HG02798 (cell line): ENCODE data around the gene LLGL2.
"Not testable (repeated sequence)": the region's sequence is repeated elsewhere in the genome, so short reads cannot be mapped to it uniquely, and the experiment has no call there.

Experiments
- ATAC-seq: cut with Tn5 transposase; IDR thresholded peaks from one replicate; pipeline ENCODE4 v1.9.1; 2021; ENCODE audit warnings: mild to moderate bottlenecking; ENCODE audit not compliant: unreplicated experiment, poor library complexity

Gene LLGL2

DNA sequence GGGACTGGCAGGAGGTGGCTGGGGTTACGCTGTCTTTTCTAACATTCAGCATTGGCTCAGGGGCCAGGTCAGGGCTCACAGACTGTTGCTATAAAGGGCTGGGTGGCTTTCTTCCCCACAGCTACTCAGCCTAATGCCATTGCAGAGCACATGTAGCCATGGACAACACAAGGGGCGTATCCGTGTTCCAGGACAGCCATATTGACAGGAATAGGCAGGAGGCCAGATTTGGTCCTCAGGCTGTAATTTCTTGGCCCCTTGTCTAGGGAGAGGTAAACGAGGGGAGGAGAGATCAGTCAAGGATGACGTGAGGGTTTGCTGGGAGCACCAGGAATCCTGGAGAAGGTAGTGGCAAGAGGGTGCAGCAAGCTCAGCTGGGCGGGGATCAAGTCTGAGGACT is 40.9 kb downstream of the LLGL2 start:
- ATAC-seq: no peak

DNA sequence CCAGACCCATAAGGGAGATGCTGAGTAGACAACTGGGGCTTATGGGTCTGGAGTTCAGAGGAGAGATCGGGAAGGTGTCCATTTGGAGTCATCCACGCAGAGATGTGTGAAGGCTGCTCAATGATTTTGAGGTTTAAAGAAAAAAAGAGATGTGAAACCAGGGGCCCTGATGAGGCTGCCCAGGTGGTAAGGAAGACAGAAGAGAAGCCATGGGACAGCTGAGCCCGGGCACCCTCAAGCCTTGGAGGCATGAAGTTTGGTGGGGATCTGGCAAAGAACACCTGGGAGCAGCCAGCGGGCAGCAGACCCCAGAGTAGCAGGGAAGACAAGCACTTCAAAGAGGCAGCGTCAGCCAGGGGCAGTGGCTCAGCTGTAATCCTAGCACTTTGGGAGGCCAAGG is 41.3 kb downstream of the LLGL2 start:
- no peak for ATAC-seq

DNA sequence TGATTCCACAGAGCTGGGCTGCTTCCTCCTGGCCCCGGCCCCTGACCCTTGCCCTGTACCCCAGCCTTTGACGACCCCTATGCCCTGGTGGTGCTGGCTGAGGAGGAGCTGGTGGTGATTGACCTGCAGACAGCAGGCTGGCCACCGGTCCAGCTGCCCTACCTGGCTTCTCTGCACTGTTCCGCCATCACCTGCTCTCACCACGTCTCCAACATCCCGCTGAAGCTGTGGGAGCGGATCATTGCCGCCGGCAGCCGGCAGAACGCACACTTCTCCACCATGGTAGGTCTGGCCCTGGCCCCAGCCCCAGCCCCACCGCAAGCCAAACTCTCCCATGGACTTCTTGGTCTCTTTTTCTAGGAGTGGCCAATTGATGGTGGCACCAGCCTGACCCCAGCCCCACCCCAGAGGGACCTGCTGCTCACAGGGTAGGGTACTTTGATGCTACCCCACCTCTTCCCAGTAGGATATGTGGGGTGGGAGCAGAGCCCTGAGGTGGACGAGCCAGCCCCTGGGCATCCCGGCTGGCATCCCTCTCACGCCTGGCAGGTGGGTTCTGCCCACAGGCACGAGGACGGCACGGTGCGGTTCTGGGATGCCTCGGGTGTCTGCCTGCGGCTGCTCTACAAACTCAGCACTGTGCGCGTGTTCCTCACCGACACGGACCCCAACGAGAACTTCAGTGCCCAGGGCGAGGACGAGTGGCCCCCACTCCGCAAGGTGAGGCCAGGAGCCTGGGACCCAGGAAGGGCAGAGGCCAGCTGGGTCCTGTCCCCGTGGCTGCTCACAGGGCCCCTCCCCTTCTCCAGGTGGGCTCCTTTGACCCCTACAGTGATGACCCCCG is 43.1 kb downstream of the LLGL2 start:
- no peak for ATAC-seq

DNA sequence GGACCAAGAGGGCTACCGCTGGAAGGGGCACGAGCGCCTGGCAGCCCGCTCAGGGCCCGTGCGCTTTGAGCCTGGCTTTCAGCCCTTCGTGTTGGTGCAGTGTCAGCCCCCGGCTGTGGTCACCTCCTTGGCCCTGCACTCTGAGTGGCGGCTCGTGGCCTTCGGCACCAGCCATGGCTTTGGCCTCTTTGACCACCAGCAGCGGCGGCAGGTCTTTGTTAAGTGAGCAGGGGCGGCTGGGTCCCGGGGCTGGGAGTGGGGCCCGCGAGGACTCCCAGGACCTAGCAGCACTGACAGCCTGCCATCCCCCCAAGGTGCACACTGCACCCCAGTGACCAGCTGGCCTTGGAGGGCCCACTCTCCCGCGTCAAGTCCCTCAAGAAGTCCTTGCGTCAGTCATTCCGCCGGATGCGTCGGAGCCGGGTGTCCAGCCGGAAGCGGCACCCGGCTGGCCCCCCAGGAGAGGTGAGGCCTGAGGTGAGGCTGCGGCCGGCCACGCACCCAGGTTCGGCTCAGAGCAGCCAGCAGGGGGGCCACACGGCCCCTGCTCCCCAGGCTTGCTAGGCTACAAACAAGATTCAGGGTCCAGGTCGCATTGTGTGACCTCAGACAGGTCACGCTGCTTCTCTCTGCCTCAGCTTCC is 44.7 kb downstream of the LLGL2 start:
- no peak for ATAC-seq

DNA sequence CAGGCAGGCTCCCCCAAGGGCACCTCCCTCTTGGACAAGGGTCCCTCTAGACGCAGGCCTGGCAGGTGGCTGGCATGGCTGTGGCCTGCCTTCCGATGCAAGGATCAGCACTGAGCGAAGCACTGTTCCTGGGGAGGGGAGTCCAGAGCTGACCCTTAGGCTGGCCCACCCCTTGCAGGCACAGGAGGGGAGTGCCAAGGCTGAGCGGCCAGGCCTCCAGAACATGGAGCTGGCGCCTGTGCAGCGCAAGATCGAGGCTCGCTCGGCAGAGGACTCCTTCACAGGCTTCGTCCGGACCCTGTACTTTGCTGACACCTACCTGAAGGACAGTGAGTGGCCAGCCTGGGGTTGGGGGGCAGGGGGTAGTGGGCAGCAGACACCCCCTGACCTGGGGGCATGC is 45.3 kb downstream of the LLGL2 start:
- ATAC-seq: no peak

DNA sequence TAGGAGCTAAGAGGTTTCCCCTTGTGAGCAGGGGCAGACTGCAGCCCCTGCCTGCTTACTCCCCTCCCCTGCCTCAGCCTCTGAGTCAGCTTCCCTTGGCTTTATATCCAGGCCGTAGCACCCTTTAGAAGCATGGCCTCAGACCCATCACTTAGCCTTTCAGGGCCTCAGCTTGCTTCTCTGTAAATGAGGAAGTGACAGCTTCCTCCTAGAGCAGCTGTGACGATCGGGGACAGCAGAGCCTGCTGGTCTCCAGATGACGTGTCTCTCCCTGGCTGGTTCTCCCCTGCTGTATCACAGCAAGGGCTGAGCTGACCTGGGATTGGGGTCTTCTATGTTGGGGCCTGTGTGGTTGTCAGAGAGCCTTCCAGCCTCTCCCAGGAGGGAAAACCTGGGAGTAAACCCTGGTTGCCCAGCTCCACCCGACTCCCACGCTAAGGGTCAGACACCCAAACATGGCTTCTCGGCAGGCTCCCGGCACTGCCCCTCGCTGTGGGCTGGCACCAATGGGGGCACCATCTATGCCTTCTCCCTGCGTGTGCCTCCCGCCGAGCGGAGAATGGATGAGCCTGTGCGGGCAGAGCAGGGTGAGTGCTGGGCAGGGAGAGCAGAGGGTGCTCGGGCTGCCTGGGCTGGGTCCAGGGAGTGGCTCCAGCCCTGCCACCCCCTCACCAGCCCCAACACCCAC is 45.8 kb downstream of the LLGL2 start:
- ATAC-seq: no peak

DNA sequence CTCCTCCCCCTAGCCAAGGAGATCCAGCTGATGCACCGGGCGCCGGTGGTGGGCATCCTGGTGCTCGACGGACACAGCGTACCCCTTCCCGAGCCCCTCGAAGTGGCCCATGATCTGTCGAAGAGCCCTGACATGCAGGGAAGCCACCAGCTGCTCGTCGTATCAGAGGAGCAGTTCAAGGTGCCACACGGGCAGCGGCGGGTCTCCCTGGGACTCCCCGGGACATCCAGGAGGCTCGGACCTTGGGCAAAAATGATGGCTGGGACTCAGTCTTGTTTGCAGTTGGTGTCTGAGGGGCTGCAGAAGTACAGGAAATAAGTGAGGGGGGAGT is 46.4 kb downstream of the LLGL2 start:
- ATAC-seq: no peak

DNA sequence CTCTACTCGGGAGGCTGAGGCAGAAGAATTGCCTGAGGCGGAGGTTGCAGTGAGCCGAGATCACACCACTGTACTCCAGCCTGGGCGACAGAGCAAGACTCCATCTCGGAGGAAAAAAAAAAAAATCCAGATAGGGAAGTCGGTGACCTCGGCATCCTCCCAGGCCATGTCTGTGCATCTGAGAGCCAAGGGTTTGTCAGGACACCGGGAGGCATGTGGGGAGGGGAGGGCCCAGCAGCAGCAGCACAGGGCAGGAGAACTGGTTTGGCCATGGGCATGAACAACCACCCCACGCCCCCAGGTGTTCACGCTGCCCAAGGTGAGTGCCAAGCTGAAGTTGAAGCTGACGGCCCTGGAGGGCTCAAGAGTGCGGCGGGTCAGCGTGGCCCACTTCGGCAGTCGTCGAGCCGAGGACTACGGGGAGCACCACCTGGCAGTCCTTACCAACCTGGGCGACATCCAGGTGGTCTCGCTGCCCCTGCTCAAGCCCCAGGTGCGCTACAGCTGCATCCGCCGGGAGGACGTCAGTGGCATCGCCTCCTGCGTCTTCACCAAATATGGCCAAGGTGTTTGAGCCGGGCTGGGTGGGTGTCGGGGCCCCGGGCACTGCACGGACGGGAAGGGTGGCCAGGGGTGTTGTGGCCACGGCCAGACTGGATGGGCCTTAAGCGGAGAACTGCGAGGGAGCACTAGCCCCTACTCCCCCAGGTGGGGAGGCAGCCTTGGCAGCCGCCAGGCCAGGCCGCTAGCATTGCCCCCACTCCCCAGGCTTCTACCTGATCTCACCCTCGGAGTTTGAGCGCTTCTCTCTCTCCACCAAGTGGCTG is 47.4 kb downstream of the LLGL2 start:
- ATAC-seq: no peak

DNA sequence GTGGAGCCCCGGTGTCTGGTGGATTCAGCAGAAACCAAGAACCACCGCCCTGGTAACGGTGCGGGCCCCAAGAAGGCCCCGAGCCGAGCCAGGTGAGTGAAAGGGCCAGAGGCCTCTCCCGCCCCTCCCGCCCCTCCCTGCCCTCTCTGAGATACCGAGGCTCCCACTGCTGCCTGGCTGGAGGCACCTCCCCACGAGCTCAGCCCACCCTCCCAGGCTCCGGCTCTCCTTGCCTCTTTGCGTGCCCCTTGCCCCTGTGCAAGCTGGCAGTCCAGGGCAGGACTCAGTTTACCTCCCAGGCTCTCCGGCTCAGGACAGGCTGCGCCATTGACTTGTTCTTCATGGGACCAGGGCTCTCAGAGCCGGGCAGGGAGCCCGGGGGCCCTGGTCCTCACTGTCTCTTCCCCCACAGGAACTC is 48.1 kb downstream of the LLGL2 start:
- ATAC-seq: no peak

DNA sequence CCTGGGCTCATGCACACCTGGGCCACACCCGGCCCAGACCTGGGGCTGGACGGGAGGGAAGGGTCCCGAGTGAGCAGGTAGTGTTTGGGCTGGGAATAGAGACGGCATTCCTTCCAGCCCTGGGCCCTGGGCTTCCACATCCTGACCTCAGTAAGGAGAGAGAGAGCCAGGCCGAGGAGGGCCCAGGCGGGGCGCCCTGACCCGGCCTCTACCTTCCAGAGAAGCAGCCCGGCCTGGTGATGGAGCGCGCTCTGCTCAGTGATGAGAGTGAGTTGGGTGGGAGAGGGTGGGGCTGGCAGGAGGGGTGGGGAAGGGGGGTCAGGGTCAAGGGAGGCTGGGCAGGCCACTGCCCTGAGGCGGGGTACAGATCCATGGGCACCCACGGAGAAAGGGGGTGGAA is 48.5 kb downstream of the LLGL2 start:
- no peak for ATAC-seq

DNA sequence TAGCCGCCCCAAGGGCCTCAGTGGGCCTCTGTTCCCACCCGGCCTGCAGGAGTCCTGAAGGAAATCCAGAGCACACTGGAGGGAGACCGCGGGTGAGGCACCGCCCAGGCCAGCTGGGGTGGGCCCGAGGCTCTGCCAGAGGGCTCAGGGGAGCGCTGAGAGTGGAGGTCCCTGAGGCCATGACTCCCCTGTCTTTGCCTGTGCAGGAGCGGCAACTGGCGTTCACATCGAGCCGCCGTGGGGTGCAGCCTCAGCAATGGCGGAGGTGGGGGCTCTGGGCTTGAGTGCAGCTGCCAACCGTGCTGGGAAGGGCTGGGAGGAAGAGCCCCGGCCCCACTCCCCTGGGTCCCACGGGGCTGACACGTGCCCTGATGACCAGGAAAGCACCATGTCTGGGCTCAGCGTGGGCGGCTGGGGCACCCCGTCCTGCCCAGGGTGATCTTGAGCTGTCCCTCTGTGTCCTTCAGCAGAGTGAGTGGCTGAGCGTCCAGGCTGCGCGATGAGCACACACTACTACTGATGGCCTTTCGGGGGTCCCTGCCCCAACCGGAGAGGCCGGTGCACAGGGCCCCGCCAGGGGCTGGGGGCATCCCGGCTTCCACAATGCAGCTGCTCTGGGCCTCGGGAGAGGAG is 49.0 kb downstream of the LLGL2 start:
- ATAC-seq: no peak

DNA sequence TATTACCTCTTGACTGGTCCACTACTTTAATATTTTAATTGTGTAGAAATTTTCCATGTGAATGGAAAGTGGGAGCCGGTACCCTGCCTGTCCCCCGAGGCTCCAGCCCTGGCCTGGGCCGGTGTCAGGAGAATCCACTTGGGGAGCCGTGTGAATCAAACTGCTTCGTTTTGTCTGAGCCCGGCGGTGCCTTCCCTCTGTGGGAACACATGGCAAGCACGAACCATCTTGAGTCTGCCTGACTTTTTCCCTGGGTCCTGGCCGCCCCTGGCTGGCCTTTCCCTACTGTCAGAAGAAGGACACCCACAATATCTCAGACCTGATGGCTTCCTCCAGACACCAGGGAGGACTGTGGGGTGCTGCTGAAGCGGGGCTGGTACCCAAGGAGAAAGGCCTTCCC is 49.7 kb downstream of the LLGL2 start:
- ATAC-seq: no peak

DNA sequence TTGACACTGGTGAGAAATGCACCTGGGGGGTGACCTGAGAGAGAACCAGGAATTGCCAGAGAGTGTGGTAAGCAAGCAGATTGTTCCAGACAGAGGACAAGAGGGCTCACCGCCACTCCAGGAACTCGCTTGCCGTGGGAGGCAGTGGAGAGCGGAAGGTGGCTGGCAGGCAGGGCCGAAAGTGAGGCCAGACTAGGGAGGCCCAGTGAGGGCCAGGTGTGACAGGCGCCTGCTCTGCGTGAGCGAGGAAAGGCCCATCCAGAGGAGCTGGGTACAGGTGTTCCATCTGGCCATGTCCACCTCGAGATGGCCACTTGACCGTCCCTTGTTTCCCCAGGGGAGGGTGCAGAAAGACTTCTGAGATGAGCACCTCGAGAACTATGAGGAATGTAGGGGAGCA is 50.2 kb downstream of the LLGL2 start:
- no peak for ATAC-seq

DNA sequence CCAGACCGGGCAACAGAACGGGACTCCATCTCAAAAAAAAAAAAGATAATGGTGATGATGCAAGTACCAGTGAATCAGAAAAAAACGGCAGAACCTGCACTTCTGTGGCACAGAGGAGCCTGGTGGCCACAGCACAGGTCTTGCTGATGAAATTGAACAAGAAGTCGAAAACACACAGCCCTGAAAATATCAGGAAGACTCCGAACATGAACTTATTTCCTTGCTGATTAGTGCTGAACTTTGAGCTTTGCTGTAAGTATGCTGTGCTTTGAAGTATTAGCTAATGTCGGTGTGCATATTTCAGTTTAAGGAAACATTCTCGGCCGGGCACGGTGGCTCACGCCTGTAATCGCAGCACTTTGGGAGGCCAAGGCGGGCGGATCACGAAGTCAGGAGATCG is 51.2 kb downstream of the LLGL2 start:
- ATAC-seq: no peak

DNA sequence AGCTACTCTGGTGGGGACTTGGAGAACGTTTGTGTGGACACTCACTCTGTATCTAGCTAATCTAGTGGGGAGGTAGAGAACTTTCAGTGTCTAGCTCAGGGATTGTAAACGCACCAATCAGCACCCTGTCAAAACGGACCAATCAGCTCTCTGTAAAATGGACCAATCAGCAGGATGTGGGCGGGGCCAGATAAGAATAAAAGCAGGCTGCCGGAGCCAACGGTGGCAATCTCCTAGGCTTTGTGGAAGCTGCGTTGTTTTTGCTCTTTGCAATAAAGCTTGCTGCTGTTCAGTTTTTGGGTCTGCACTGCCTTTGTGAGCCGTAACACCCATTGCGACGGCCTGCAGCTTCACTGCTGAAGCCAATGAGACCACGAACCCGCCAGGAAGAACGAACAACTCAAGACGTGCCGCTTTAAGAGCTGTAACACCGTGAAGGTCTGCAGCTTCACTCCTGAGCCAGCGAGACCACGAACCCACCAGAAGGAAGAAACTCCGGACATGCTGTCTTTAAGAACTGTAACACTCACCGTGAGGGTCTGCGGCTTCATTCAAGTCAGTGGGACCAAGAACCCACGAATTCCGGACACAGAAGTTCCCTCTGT is 55.7 kb downstream of the LLGL2 start:
- ATAC-seq: not testable (repeated sequence)

DNA sequence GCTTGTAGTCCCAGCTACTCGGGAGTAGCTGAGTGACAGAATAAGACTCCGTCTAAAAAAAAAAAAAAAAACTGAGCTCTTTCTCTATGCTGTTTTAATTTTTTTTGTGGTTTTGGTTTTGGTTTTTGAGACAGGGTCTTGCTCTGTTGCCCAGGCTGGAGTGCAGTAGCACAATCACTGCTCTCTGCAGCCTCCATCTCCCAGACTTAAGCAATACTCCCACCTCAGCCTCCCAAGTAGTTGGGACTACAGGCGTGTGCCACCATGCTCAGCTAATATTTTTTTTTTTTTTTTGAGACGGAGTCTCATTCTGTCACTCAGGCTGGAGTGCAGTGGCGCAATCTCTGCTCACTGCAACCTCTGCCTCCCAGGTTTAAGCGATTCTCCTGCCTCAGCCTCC is 57.7 kb downstream of the LLGL2 start:
- not testable (repeated sequence) for ATAC-seq

DNA sequence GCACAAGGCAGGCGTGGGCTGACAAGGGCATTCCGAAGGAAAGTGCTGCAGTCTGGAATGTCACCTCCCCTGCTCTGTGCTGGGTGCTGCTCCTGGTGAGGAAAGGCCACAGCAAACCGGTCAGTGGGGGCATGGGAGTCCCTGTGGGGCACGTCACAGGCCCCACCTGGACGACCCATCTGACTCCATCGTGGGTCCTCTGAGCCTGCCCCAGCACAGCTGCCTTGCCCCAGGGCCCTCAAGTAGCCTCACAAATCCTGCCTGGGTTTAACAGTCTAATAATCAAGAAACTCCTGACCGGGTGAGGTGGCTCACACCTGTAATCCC is 59.3 kb downstream of the LLGL2 start:
- no peak for ATAC-seq

DNA sequence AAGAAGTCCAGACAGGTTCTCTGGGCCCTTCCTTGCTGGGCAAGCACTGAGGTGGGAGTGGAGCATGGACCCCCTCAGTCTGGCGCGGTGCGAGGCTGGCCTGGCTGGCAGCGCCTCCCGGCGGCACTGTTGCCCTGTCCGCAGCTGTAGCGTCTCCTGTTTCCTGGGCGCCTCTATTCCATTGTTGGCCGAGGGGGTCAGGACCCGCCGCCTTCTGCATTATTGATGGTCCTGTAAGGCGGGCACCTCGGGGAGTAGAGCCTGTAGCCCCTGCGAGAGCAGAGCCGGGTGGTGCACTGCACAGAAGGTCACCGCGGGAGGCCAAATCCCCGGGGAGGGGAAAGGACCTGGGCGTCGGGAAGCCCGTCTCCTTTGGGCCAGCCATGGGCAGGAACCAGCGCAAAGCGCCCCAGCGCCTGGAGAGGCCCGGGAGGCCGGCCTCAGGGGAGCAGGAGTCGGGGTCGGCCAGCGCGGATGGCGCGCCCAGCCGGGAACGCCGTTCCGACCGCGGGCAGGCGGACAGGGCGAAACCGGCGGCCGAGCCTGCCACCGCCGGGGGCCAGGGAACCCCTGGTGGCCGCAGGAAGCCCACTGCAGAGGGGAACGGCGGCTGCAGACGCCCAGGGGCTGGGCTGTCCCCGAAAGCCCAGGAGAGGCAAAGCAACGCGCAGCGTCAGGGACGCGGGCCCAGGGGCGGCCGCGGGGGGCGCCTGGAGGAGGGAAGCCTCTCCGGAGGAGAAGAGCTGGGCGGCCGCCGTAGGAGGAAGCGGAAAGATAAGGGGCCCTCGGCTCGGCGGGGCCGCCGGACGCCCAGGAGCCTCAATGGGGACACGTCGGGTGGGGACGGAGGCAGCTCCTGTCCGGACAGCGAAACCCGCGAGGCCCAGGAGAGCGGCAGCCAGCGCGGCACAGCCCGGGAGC is 62.4 kb downstream of the LLGL2 start, which contains the start of gene MYO15B:
TSS of gene MYO15B (plus strand) at position 126 of the 921 bp plus-strand sequence. CDS start at position 384, 258 bp downstream.
- no peak for ATAC-seq

DNA sequence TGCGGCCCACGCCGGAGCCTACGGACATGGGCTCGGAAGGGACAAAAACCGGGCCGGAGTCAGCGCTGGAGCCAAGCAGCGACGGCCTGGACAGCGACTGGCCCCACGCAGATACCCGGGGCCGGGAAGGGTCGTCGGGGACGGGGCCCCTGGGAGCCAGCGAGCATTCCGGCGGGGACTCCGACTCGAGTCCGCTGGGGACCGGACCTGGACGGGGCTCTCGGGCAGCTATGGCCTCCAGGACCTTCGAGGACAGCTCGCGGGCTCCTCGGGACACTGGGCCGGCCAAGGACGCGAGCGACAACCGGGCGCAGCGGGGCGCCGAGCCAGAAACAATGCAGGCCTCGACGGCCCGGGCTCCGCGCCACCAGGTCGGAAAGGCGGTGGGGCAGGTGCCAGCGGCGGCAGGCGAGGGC is 63.1 kb downstream of the LLGL2 start:
- peak; percentile 17 for ATAC-seq
